ENCODE data around the gene CRYBB3. TPM values are rescaled to one million over a fixed set of nuclear protein-coding genes. Genes with fewer than 3 reads are reported as not detected.

CRYBB3 gene
- total RNA-seq, 1 experiment from 2014 or later = 0.39 TPM

GRCh38 chr22:25167834-25168601, 31.6 kb upstream of the CRYBB3 start:
- Histone ChIP-seq H3T11ph (ENCODE audit: low read length) (no peak overlapping the region), H3K9ac (ENCODE audit: extremely low read depth, insufficient read length, low read length) (no peak overlapping the region), H3K27ac (ENCODE audit: insufficient read length, low read depth, low read length) (no peak overlapping the region), H3K27me3 (ENCODE audit: insufficient read depth, low read length) (no peaks in the 10 kb centered on the region), H3K79me2 (ENCODE audit: insufficient read depth, low read length) (no peaks in the 10 kb centered on the region), H2AFZ (ENCODE audit: low read length) (no peak overlapping the region), H3K14ac (ENCODE audit: insufficient read depth, low read length) (no peak overlapping the region; the same call in 1 of the 2 replicates), H4K91ac (ENCODE audit: insufficient read length, low read depth, low read length) (no peak overlapping the region), H3K4me1 (ENCODE audit: insufficient read depth, low read length) (no peaks in the 10 kb centered on the region), H2BK12ac (ENCODE audit: insufficient read length, low read depth, low read length) (no peak overlapping the region), H3K23ac (ENCODE audit: insufficient read length, low read depth, low read length) (no peak overlapping the region), H4K20me1 (ENCODE audit: control insufficient read depth, insufficient read depth, insufficient read length) (no peaks in the 10 kb centered on the region), H2BK120ac (ENCODE audit: low read depth, low read length, poor library complexity, severe bottlenecking) (no peak overlapping the region), H3K79me1 (ENCODE audit: insufficient read depth, low read depth, low read length, poor library complexity, severe bottlenecking) (no peaks in the 10 kb centered on the region), H3K4me2 (ENCODE audit: insufficient read depth, insufficient read length, low read length) (no peak overlapping the region), H3K56ac (ENCODE audit: insufficient read length, low read depth, low read length) (no peak overlapping the region), H4K8ac (replicated peaks; ENCODE audit: insufficient read length, low read depth, low read length) (no peak overlapping the region), H4K5ac (ENCODE audit: insufficient read length, low read depth, low read length) (no peak overlapping the region), H2BK20ac (ENCODE audit: low read depth, low read length, poor library complexity, severe bottlenecking) (no peak overlapping the region), H3K4ac (ENCODE audit: low read depth, low read length) (no peak overlapping the region), H2BK15ac (ENCODE audit: low read depth, low read length) (no peak overlapping the region), H3K9me3 (ENCODE audit: control insufficient read depth, low read depth, low read length) (no peaks in the 10 kb centered on the region), H2BK5ac (ENCODE audit: insufficient read length, low read length) (no peak overlapping the region), H2AK5ac (ENCODE audit: insufficient read length, low read length) (no peak overlapping the region), H3K23me2 (ENCODE audit: insufficient read length, low read depth, low read length, poor library complexity, severe bottlenecking) (no peaks in the 10 kb centered on the region), H3K18ac (ENCODE audit: insufficient read length, low read depth, low read length) (no peak overlapping the region)
- H3K36me3 Mint-ChIP-seq (ENCODE audit: insufficient read depth in 1 of 3, low read depth in 3 of 3) = peaks cover 0 to 3% (median 0%) of the 10 kb centered on the region in 3 experiments; a peak in 2 of 7 replicates
- H3K9me3 Mint-ChIP-seq = no peaks in the 10 kb centered on the region
- DNase-seq = no peak
- no peak overlapping the region; a peak in 1 of 7 replicates for H3K27ac Mint-ChIP-seq
- no CpG with 5 or more reads among the region's 14 CpGs for WGBS (ENCODE audit: extremely low coverage, insufficient read length, low lambda C conversion rate)
- H3K27me3 Mint-ChIP-seq (ENCODE audit: low read depth) = no peaks in the 10 kb centered on the region
- H3K4me3 Mint-ChIP-seq = no peak overlapping the region
- H3K4me1 Mint-ChIP-seq = peaks cover 2% of the 10 kb centered on the region in 2 experiments
- TF ChIP-seq, protein P1, sequence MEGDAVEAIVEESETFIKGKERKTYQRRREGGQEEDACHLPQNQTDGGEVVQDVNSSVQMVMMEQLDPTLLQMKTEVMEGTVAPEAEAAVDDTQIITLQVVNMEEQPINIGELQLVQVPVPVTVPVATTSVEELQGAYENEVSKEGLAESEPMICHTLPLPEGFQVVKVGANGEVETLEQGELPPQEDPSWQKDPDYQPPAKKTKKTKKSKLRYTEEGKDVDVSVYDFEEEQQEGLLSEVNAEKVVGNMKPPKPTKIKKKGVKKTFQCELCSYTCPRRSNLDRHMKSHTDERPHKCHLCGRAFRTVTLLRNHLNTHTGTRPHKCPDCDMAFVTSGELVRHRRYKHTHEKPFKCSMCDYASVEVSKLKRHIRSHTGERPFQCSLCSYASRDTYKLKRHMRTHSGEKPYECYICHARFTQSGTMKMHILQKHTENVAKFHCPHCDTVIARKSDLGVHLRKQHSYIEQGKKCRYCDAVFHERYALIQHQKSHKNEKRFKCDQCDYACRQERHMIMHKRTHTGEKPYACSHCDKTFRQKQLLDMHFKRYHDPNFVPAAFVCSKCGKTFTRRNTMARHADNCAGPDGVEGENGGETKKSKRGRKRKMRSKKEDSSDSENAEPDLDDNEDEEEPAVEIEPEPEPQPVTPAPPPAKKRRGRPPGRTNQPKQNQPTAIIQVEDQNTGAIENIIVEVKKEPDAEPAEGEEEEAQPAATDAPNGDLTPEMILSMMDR (conservative IDR thresholded peaks at IDR 0.05) = no peak

All from H9 (cell line).